ENCODE measurements around the gene ARID1A.

Gene ARID1A

GRCh38 chr1:26790551-26790953, 94.7 kb downstream of the ARID1A start:
- H2AFZ ChIP-seq (ENCODE audit: low read length): no peak overlapping the region
- H3K36me3 ChIP-seq (ENCODE audit: insufficient read depth, low read length): peaks cover 6% of the 10 kb centered on the region; the same call in 1 of the 2 replicates
- peaks cover 14% of the 10 kb centered on the region for H3F3A ChIP-seq (ENCODE audit: low read depth)
- H3K4me2 ChIP-seq (ENCODE audit: low read depth, low read length, poor library complexity, severe bottlenecking): peak overlapping the region; percentile 99
- H3K27me3 ChIP-seq (ENCODE audit: insufficient read depth, low read length, poor library complexity, severe bottlenecking): no peaks in the 10 kb centered on the region
- peak overlapping the region; percentile 4 for H3K4me3 ChIP-seq (ENCODE audit: low read length, poor library complexity, severe bottlenecking)
- peaks cover 53% of the 10 kb centered on the region for H3K4me1 ChIP-seq (ENCODE audit: insufficient read depth, low read length, poor library complexity, severe bottlenecking)
- peaks cover 34% of the 10 kb centered on the region for H3K79me2 ChIP-seq (ENCODE audit: insufficient read depth, low read length)
- H3K9me3 ChIP-seq (ENCODE audit: insufficient read depth, low read depth, low read length): no peaks in the 10 kb centered on the region
- no peak for TF ChIP-seq EZH2phosphoT487 (IDR thresholded peaks at IDR 0.05; ENCODE audit: borderline replicate concordance)
- no peak for TF ChIP-seq CTCF (conservative IDR thresholded peaks at IDR 0.05; ENCODE audit: low read length)
- peaks cover 4% of the 10 kb centered on the region for H4K20me1 ChIP-seq (ENCODE audit: insufficient read depth, low read length, poor library complexity, severe bottlenecking)
- H3K9ac ChIP-seq (ENCODE audit: low read depth, low read length, poor library complexity, severe bottlenecking): peak overlapping the region; percentile 99
- H3K9me2 ChIP-seq (replicated peaks; ENCODE audit: low read depth, low read length): no peaks in the 10 kb centered on the region

GRCh38 chr1:26791148-26791547, 95.3 kb downstream of the ARID1A start:
- H2AFZ ChIP-seq (ENCODE audit: low read length): no peak overlapping the region
- no peak overlapping the region for H3K9ac ChIP-seq (ENCODE audit: low read depth, low read length, poor library complexity, severe bottlenecking)
- peak overlapping the region; percentile 99 for H3K4me2 ChIP-seq (ENCODE audit: low read depth, low read length, poor library complexity, severe bottlenecking)
- H3K9me3 ChIP-seq (ENCODE audit: insufficient read depth, low read depth, low read length): no peaks in the 10 kb centered on the region
- H3K79me2 ChIP-seq (ENCODE audit: insufficient read depth, low read length): peaks cover 34% of the 10 kb centered on the region
- peaks cover 48% of the 10 kb centered on the region for H3K4me1 ChIP-seq (ENCODE audit: insufficient read depth, low read length, poor library complexity, severe bottlenecking)
- peaks cover 14% of the 10 kb centered on the region for H3F3A ChIP-seq (ENCODE audit: low read depth)
- H3K27me3 ChIP-seq (ENCODE audit: insufficient read depth, low read length, poor library complexity, severe bottlenecking): no peaks in the 10 kb centered on the region
- TF ChIP-seq CTCF (conservative IDR thresholded peaks at IDR 0.05; ENCODE audit: low read length) (no peak), EZH2phosphoT487 (IDR thresholded peaks at IDR 0.05; ENCODE audit: borderline replicate concordance) (no peak)
- no peaks in the 10 kb centered on the region for H3K9me2 ChIP-seq (replicated peaks; ENCODE audit: low read depth, low read length)
- H4K20me1 ChIP-seq (ENCODE audit: insufficient read depth, low read length, poor library complexity, severe bottlenecking): peaks cover 4% of the 10 kb centered on the region
- H3K4me3 ChIP-seq (ENCODE audit: low read length, poor library complexity, severe bottlenecking): no peak overlapping the region
- peaks cover 6% of the 10 kb centered on the region; the same call in 1 of the 2 replicates for H3K36me3 ChIP-seq (ENCODE audit: insufficient read depth, low read length)

GRCh38 chr1:26791626-26792025, 95.8 kb downstream of the ARID1A start:
- Histone ChIP-seq H3K9me3 (ENCODE audit: insufficient read depth, low read depth, low read length) (no peaks in the 10 kb centered on the region), H3K36me3 (ENCODE audit: insufficient read depth, low read length) (peaks cover 6% of the 10 kb centered on the region; the same call in 1 of the 2 replicates), H2AFZ (ENCODE audit: low read length) (no peak overlapping the region), H3K79me2 (ENCODE audit: insufficient read depth, low read length) (peaks cover 34% of the 10 kb centered on the region), H4K20me1 (ENCODE audit: insufficient read depth, low read length, poor library complexity, severe bottlenecking) (peaks cover 4% of the 10 kb centered on the region), H3K4me1 (ENCODE audit: insufficient read depth, low read length, poor library complexity, severe bottlenecking) (peaks cover 43% of the 10 kb centered on the region), H3K27me3 (ENCODE audit: insufficient read depth, low read length, poor library complexity, severe bottlenecking) (no peaks in the 10 kb centered on the region), H3K4me2 (ENCODE audit: low read depth, low read length, poor library complexity, severe bottlenecking) (peak overlapping the region; percentile 99), H3K4me3 (ENCODE audit: low read length, poor library complexity, severe bottlenecking) (no peak overlapping the region), H3F3A (ENCODE audit: low read depth) (peaks cover 10% of the 10 kb centered on the region), H3K9me2 (replicated peaks; ENCODE audit: low read depth, low read length) (no peaks in the 10 kb centered on the region), H3K9ac (ENCODE audit: low read depth, low read length, poor library complexity, severe bottlenecking) (no peak overlapping the region)
- TF ChIP-seq CTCF (conservative IDR thresholded peaks at IDR 0.05; ENCODE audit: low read length) (no peak), EZH2phosphoT487 (IDR thresholded peaks at IDR 0.05; ENCODE audit: borderline replicate concordance) (no peak)
